Nephron (organoid): ENCODE data around the gene CAMK1G.

Experiments
- H3K27ac Mint-ChIP-seq, 3 experiments: 2 replicates each; pipeline ENCODE4 v1.8.0; 2020; ENCODE audit warnings: mixed read lengths in 3 of 3, mild to moderate bottlenecking in 2 of 3, moderate library complexity in 1 of 3
- H3K27me3 Mint-ChIP-seq: 2 replicates; pipeline ENCODE4 v1.8.0; 2021; ENCODE audit warnings: low read depth, mild to moderate bottlenecking, moderate library complexity, mixed read lengths
- H3K36me3 Mint-ChIP-seq: 2 replicates; pipeline ENCODE4 v1.8.0; 2020; ENCODE audit warnings: low read depth, mixed read lengths
- H3K4me1 Mint-ChIP-seq: 2 replicates; pipeline ENCODE4 v1.8.0; 2020; ENCODE audit warnings: mixed read lengths
- H3K4me3 Mint-ChIP-seq, 3 experiments: 2 replicates each; pipeline ENCODE4 v1.8.0; 2020; ENCODE audit warnings: mild to moderate bottlenecking in 3 of 3, mixed read lengths in 3 of 3, moderate library complexity in 2 of 3
- H3K9me3 Mint-ChIP-seq: 2 replicates; pipeline ENCODE4 v1.8.0; 2020; ENCODE audit warnings: mixed read lengths
- CTCF ChIP-seq, 3 experiments: fragments of 200-600 bp; sonication (generic); IDR thresholded peaks; one replicate each; pipeline ENCODE4 v1.5.0; 2021; ENCODE audit warnings: antibody characterized with exemption in 3 of 3; ENCODE audit not compliant: unreplicated experiment in 3 of 3

CAMK1G gene

GRCh38 chr1:209565759-209566678, 17.5 kb upstream of the CAMK1G start:
- no peak overlapping the region for H3K4me3 Mint-ChIP-seq
- TF ChIP-seq CTCF (IDR thresholded peaks at IDR 0.05; ENCODE audit: unreplicated experiment in 3 of 3), result peak; percentile 77 to 85 (median 79)
- peaks cover 24% of the 10 kb centered on the region for H3K4me1 Mint-ChIP-seq
- H3K27ac Mint-ChIP-seq, result peak overlapping the region in 1 of 3 experiments; percentile 1
- peaks cover 29% of the 10 kb centered on the region for H3K27me3 Mint-ChIP-seq
- H3K36me3 Mint-ChIP-seq, result no peaks in the 10 kb centered on the region
- no peaks in the 10 kb centered on the region for H3K9me3 Mint-ChIP-seq

GRCh38 chr1:209567698-209568175, 15.8 kb upstream of the CAMK1G start:
- H3K27ac Mint-ChIP-seq, result no peak overlapping the region
- peaks cover 16% of the 10 kb centered on the region for H3K4me1 Mint-ChIP-seq
- no peaks in the 10 kb centered on the region for H3K36me3 Mint-ChIP-seq
- H3K9me3 Mint-ChIP-seq, result no peaks in the 10 kb centered on the region
- no peak for TF ChIP-seq CTCF (IDR thresholded peaks at IDR 0.05; ENCODE audit: unreplicated experiment in 3 of 3)
- peaks cover 37% of the 10 kb centered on the region for H3K27me3 Mint-ChIP-seq
- H3K4me3 Mint-ChIP-seq, result no peak overlapping the region

- peaks cover 49% of the 10 kb centered on the region for H3K27me3 Mint-ChIP-seq
- H3K9me3 Mint-ChIP-seq, result no peaks in the 10 kb centered on the region
- peak overlapping the region in 1 of 3 experiments; percentile 7 for H3K4me3 Mint-ChIP-seq
- peaks cover 11% of the 10 kb centered on the region for H3K4me1 Mint-ChIP-seq
- no peak overlapping the region for H3K27ac Mint-ChIP-seq
- peak; percentile 82 to 92 (median 92) for TF ChIP-seq CTCF (IDR thresholded peaks at IDR 0.05; ENCODE audit: unreplicated experiment in 3 of 3)
- H3K36me3 Mint-ChIP-seq, result no peaks in the 10 kb centered on the region
Measured at GRCh38 chr1:209569455-209570207, 13.9 kb upstream of the CAMK1G start.

GRCh38 chr1:209570743-209571142, 12.8 kb upstream of the CAMK1G start:
- H3K4me1 Mint-ChIP-seq, result peaks cover 11% of the 10 kb centered on the region
- no peak overlapping the region for H3K27ac Mint-ChIP-seq
- no peak overlapping the region for H3K4me3 Mint-ChIP-seq
- no peaks in the 10 kb centered on the region for H3K36me3 Mint-ChIP-seq
- H3K27me3 Mint-ChIP-seq, result peaks cover 53% of the 10 kb centered on the region
- no peaks in the 10 kb centered on the region for H3K9me3 Mint-ChIP-seq
- no peak for TF ChIP-seq CTCF (IDR thresholded peaks at IDR 0.05; ENCODE audit: unreplicated experiment in 3 of 3)

- Mint-ChIP-seq H3K27ac (no peak overlapping the region), H3K4me1 (no peaks in the 10 kb centered on the region), H3K36me3 (no peaks in the 10 kb centered on the region), H3K9me3 (no peaks in the 10 kb centered on the region), H3K27me3 (peaks cover 39% of the 10 kb centered on the region), H3K4me3 (no peak overlapping the region)
- TF ChIP-seq CTCF (IDR thresholded peaks at IDR 0.05; ENCODE audit: unreplicated experiment in 3 of 3), result peak; percentile 92 to 97 (median 93)
Measured at GRCh38 chr1:209576392-209577197, 6.9 kb upstream of the CAMK1G start.
